Choroid plexus epithelial cell (primary cell): ENCODE data around the gene IGSF8.
"Not testable (repeated sequence)": the region's sequence is repeated elsewhere in the genome, so short reads cannot be mapped to it uniquely, and the experiment has no call there.

Source experiments
- DNase-seq: peaks from one replicate; pipeline ENCODE4 v3.0.0-alpha.2; 2010; ENCODE audit warnings: low read depth
- H3K4me3 ChIP-seq: 2 replicates; pipeline ENCODE4 v1.5.1; 2011; ENCODE audit warnings: low read depth, mild to moderate bottlenecking, control low read depth, low read length, moderate library complexity
- CTCF ChIP-seq: conservative IDR thresholded peaks from 2 replicates; pipeline ENCODE4 v1.5.1; 2011; ENCODE audit warnings: low read depth, mild to moderate bottlenecking, control low read depth, inconsistent platforms, low read length, moderate library complexity

IGSF8 gene

GRCh38 chr1:160127381-160127780, 29.0 kb upstream of the IGSF8 start:
- no peak for TF ChIP-seq CTCF
- H3K4me3 ChIP-seq: no peak overlapping the region
- DNase-seq: no peak

- not testable (repeated sequence) for DNase-seq, H3K4me3 ChIP-seq
Measured at GRCh38 chr1:160126342-160126741, 27.9 kb upstream of the IGSF8 start.

- no peak for TF ChIP-seq CTCF
- DNase-seq: peak; percentile 66
- H3K4me3 ChIP-seq: no peak overlapping the region
Measured at GRCh38 chr1:160125746-160126145, 27.3 kb upstream of the IGSF8 start.

- TF ChIP-seq CTCF: peak; percentile 47
- H3K4me3 ChIP-seq: no peak overlapping the region
- DNase-seq: peak; percentile 94
Measured at GRCh38 chr1:160124705-160125478, 26.5 kb upstream of the IGSF8 start.

- DNase-seq: no peak
- H3K4me3 ChIP-seq: no peak overlapping the region
- no peak for TF ChIP-seq CTCF
Measured at GRCh38 chr1:160123726-160124125, 25.3 kb upstream of the IGSF8 start.

GRCh38 chr1:160122978-160123495, 24.6 kb upstream of the IGSF8 start:
- no peak for TF ChIP-seq CTCF
- no peak overlapping the region for H3K4me3 ChIP-seq
- no peak for DNase-seq

GRCh38 chr1:160121388-160121787, 23.0 kb upstream of the IGSF8 start:
- no peak for TF ChIP-seq CTCF
- no peak for DNase-seq
- no peak overlapping the region for H3K4me3 ChIP-seq
